Duodenal mucosa (tissue), 2 donors: ENCODE measurements around the gene POLR3H.
"Not testable (repeated sequence)": the region's sequence is repeated elsewhere in the genome, so short reads cannot be mapped to it uniquely, and the experiment has no call there.

Source experiments
- H3K27ac ChIP-seq: one replicate; pipeline ENCODE4 v1.7.0; 2013; ENCODE audit warnings: low read depth, low read length
- H3K27me3 ChIP-seq, 2 donors: one replicate each; pipeline ENCODE4 v1.7.0; 2013; ENCODE audit warnings: low read length in 2 of 2, control low read depth in 1 of 2; ENCODE audit not compliant: insufficient read depth in 2 of 2, control insufficient read depth in 1 of 2
- H3K36me3 ChIP-seq, 2 donors: one replicate each; pipeline ENCODE4 v1.7.0; 2013; ENCODE audit warnings: low read length in 2 of 2, control low read depth in 1 of 2; ENCODE audit not compliant: insufficient read depth in 2 of 2, control insufficient read depth in 1 of 2
- H3K4me1 ChIP-seq, 2 donors: one replicate each; pipeline ENCODE4 v1.7.0; 2013; ENCODE audit warnings: low read length in 2 of 2, control low read depth in 1 of 2; ENCODE audit not compliant: insufficient read depth in 2 of 2, control insufficient read depth in 1 of 2
- H3K4me3 ChIP-seq, 2 donors: one replicate each; pipeline ENCODE4 v1.7.0; 2013; ENCODE audit warnings: low read length in 2 of 2, low read depth in 1 of 2
- H3K9ac ChIP-seq, 2 donors: one replicate each; pipeline ENCODE4 v1.7.0; 2013; ENCODE audit warnings: low read length in 2 of 2, low read depth in 1 of 2
- H3K9me3 ChIP-seq, 2 donors: one replicate each; pipeline ENCODE4 v1.7.0; 2013; ENCODE audit warnings: low read length in 2 of 2, control low read depth in 1 of 2; ENCODE audit not compliant: control insufficient read depth in 1 of 2

The POLR3H gene, protein sequence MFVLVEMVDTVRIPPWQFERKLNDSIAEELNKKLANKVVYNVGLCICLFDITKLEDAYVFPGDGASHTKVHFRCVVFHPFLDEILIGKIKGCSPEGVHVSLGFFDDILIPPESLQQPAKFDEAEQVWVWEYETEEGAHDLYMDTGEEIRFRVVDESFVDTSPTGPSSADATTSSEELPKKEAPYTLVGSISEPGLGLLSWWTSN

DNA sequence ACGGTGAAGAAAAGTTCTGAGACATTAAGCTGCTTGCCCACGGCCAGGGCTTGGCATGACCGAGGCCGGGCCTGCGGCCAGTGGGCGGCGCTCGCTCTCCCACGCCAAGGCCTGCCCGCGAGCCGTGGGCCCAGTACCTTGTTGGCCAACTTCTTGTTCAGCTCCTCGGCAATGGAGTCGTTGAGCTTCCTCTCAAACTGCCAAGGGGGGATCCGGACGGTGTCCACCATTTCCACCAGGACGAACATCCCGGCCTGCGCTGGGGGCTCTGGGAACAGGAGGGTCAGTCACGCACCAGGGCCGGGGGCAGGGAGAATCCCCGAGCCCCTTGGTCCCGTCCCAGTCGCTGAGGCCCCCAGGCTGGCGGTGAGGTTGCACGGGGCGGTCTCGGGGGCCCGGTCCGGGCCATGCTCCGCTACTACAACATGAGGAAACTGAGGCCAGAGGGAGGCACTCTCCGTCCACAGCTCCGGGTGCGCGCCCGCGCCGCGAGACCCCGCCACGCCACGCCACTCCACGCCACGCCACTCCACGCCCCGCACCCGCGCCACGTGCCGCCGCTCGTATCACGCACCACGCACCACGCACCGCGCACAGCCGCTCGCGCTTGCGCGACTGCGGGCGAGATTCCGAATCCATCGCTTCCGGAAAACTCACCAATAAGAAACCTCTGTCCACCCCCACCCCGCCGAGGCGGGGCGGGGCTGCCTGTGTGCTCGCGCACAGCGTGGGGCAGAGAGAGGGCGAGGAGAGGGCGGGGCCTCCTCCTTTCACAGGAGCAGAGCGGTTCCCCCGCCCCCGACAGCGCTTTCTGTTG lies at the start of gene POLR3H:
Gene POLR3H, minus strand, starts transcription at position 617 of the 817 bp plus-strand sequence. Its CDS starts 369 bp downstream, at position 248.
- Histone ChIP-seq H3K4me1 (peaks cover 14 to 26% of the 10 kb centered on the region in 2 donors), H3K27me3 (no peaks in the 10 kb centered on the region), H3K36me3 (peaks cover 0 to 17% of the 10 kb centered on the region in 2 donors), H3K27ac (peak within 1 kb of the TSS; percentile 72), H3K4me3 (peak within 1 kb of the TSS; percentile 87 to 88), H3K9me3 (no peaks in the 10 kb centered on the region), H3K9ac (peak within 1 kb of the TSS; percentile 63 to 70)

DNA sequence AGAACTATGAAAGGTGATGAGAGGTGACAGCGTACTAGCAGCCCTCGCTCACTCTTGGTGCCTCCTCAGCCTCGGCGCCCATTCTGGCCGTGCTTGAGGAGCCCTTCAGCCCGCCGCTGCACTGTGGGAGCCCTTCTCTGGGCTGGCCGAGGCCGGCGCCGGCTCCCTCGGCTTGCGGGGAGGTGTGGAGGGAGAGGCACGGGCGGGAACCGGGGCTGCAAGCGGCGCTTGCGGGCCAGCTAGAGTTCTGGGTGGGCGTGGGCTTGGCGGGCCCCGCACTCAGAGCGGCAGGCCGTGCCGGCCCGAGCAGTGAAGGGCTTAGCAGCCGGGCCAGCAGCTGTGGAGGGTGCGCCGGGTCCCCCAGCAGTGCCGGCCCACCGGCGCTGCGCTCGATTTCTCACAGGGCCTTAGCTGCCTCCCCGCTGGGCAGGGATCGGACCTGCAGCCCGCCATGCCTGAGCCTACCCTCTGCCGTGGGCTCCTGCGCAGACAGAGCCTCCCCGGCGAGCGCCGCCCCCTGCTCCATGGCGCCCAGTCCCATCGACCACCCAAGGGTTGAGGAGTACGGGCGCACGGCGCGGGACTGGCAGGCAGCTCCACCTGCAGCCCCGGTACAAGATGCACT lies 49.2 kb upstream of the POLR3H start:
- H3K36me3 ChIP-seq, H3K9ac ChIP-seq, H3K27me3 ChIP-seq, H3K27ac ChIP-seq, H3K9me3 ChIP-seq, H3K4me3 ChIP-seq: not testable (repeated sequence)
- peaks cover 13 to 17% of the 10 kb centered on the region in 2 donors for H3K4me1 ChIP-seq

DNA sequence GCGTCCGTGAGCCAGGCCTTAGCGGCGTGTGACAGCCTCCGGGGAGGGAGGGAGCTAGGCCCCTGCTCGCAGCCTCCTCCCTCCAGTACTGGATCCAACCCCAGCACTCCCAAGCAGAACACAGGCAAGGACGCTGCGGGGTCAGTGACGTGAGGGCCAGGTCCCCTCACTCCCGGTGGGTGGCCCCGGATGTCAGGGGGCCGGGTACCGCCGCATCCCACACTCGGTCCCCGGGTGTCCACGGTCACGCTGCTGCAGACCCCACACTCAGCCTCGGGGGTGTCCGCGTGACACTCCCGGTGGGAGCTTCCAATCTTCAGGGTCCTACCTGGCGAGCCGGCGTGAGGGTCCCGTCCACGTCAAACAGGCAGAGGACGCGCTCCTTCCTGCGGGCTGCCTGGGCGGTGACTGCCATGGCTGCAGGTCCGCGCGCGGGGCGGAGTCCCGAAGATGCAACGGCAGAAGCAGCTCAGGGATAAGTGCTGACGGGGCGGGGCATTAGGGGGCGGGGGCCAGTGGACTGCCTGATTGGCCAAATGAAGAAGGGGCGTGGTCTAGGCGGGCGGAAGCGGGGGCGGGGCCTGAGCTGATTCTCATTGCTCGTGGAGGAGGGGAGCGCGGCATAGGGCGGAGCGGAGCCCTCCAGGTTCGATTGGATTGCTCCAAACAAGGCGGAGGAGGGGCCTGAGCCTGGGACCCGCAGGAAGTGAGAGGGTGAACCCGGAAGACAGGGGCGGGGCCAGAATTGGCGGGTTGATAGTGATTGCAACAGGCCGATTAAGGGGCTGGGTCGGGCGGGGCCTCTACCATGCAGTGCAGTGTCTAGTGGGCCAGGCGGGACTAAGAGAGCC lies 45.3 kb upstream of the POLR3H start, which contains the start of gene PMM1:
Gene PMM1, minus strand, starts transcription at position 450 of the 851 bp plus-strand sequence. Its CDS starts 35 bp downstream, at position 415.
- Histone ChIP-seq H3K9me3 (no peaks in the 10 kb centered on the region), H3K27ac (peak within 1 kb of the TSS; percentile 59), H3K9ac (peak within 1 kb of the TSS; percentile 83 to 87), H3K4me3 (peak within 1 kb of the TSS; percentile 97), H3K4me1 (peaks cover 8 to 15% of the 10 kb centered on the region in 2 donors), H3K36me3 (peaks cover 5 to 10% of the 10 kb centered on the region in 2 donors), H3K27me3 (no peaks in the 10 kb centered on the region)

DNA sequence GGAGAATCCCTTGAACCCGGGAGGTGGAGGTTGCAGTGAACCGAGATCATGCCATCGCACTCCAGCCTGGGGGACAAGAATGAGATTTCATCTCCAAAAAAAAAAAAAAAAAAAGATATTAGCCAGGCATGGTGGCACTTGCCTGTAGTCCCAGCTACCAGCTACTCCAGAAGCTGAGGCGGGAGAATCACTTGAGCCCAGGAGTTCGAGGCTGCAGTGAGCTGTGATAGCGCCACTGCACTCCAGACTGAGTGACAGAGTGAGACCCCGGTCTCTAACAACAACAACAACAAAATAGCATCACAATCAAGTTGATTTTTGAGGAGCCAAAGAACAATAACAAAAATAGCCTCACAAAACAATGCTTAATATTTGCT lies 43.1 kb upstream of the POLR3H start:
- H3K4me1 ChIP-seq = peaks cover 8 to 15% of the 10 kb centered on the region in 2 donors
- H3K36me3 ChIP-seq = peaks cover 18 to 27% of the 10 kb centered on the region in 2 donors
- no peaks in the 10 kb centered on the region for H3K9me3 ChIP-seq
- H3K9ac ChIP-seq = no peak overlapping the region
- H3K27ac ChIP-seq = peak overlapping the region; percentile 59
- H3K27me3 ChIP-seq = no peaks in the 10 kb centered on the region
- no peak overlapping the region for H3K4me3 ChIP-seq

DNA sequence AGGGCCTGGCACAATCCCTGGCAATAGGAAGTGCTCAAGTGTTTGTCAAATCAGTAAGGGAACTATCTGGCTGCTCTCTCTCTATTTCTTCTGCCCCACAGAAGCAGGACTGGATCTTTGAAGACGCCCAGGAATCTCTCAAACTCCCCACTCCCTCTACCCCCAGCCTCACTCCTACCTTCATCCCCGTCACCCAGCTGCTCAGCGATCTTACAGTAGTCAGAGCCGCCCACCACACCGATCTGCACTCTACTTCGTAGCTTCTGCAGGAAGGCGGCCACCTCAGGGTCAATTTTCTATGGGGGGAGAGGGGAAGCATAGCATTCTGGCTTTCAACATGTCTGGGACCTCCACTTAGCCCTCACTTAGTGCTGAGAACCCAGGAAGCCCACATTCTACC lies 41.6 kb upstream of the POLR3H start:
- no peak overlapping the region for H3K4me3 ChIP-seq
- peaks cover 18 to 34% of the 10 kb centered on the region in 2 donors for H3K36me3 ChIP-seq
- H3K27ac ChIP-seq = no peak overlapping the region
- H3K9ac ChIP-seq = no peak overlapping the region
- no peaks in the 10 kb centered on the region for H3K9me3 ChIP-seq
- H3K4me1 ChIP-seq = peaks cover 8 to 15% of the 10 kb centered on the region in 2 donors
- no peaks in the 10 kb centered on the region for H3K27me3 ChIP-seq

DNA sequence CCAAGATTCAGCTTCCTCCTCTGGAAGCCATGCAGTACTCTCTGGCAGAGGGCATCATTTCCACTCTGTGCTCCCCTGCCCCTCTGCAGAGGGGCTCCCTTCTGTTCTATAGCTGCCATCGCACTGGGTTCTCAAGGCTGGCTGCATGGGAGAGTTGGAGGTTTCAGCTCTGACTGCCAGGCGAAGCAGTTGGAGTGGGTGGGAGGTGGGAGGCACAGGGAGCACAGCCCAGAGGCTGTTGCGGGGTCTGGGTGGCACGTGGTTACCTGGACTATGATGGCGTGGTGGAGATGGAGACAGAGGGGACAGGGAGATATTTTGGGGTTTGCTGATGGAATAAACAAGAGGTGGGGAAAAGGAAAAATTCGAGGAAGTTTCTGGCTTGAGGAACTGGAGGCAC lies 40.6 kb upstream of the POLR3H start:
- H3K36me3 ChIP-seq = peaks cover 23 to 40% of the 10 kb centered on the region in 2 donors
- H3K9ac ChIP-seq = no peak overlapping the region
- H3K27ac ChIP-seq = no peak overlapping the region
- no peak overlapping the region for H3K4me3 ChIP-seq
- no peaks in the 10 kb centered on the region for H3K9me3 ChIP-seq
- H3K27me3 ChIP-seq = no peaks in the 10 kb centered on the region
- H3K4me1 ChIP-seq = peaks cover 8 to 15% of the 10 kb centered on the region in 2 donors

DNA sequence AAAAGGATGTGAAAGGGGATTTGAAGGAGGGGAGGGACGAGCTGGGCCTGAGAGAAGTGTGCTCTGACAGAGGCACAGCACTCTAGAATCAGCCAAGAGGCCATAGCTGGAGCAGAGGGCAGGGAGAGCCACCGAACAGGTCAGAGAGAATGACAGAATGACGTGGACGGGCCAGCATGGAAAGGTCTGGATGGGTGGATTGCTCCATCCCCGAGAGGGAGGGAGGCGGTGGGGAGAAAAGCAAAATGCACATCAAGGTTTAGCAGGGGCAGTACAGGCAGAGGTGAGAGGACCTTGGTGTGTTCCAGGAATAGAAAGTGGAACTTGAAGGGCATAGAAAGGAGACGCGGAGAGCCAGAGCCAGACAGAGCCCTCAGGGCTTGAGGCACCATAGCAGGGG lies 38.4 kb upstream of the POLR3H start:
- H3K27ac ChIP-seq = no peak overlapping the region
- no peak overlapping the region for H3K9ac ChIP-seq

DNA sequence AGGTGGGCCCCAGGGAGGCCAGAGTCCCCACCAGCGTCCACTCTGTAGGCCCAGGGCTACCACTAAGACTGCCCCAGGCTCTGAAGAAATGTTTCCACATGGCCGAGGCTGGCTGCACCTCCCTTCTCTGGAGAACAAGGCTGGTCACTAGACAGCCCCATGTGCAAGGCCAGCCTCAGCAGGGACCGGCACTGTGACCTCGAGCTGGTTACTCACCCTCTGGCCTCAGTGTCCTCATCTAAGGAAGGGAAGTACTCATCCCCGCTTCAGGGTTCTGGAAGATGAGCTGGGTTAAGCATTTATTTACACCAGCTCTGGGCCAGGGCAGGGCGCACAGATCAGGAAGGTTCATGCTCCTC lies 35.7 kb upstream of the POLR3H start:
- H3K36me3 ChIP-seq = peaks cover 30 to 80% of the 10 kb centered on the region in 2 donors
- no peaks in the 10 kb centered on the region for H3K27me3 ChIP-seq
- no peak overlapping the region for H3K27ac ChIP-seq
- H3K9me3 ChIP-seq = no peaks in the 10 kb centered on the region
- no peak overlapping the region for H3K9ac ChIP-seq
- no peak overlapping the region for H3K4me3 ChIP-seq
- no peaks in the 10 kb centered on the region for H3K4me1 ChIP-seq

More for the DNA sequence above, 38.4 kb upstream of the POLR3H start:
- Histone ChIP-seq H3K4me3 (no peak overlapping the region), H3K9me3 (no peaks in the 10 kb centered on the region), H3K27me3 (no peaks in the 10 kb centered on the region), H3K4me1 (no peaks in the 10 kb centered on the region), H3K36me3 (peaks cover 24 to 61% of the 10 kb centered on the region in 2 donors)

DNA sequence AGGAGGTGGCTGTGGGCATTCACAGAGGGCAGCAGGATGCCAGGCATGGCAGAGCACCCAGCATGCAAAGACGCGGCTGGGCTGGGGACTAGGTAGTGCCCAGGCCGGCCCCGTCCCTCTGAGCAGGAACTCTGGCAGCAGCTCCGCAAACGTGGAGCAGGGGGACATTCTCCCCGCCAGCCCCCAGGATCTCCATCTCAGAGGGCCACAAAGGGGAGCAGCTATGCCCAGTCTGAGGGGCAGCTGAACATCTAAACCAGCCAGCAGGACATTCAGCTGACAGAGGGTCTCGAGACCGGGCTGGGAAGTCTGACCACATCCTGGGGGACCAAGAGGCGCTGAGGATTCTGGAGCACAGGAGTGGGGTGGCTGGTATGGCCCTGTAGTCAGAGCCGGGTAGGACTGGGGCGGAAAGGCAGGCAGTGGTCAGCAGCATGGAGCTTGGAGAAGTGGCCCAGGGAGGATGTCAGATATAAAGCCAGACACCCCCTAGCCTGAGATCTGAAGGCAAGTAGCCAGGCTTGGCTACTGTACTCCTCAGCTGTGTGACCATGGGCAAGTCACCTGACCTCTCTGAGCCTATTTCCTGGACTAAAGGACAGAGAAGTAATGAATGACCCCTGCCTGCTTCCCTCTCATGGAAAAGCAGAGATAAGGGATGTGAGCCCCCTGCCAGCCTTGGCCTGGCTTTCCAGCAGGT lies 35.2 kb upstream of the POLR3H start:
- Histone ChIP-seq H3K4me1 (no peaks in the 10 kb centered on the region), H3K27me3 (no peaks in the 10 kb centered on the region), H3K9ac (no peak overlapping the region), H3K9me3 (no peaks in the 10 kb centered on the region), H3K36me3 (peaks cover 25 to 77% of the 10 kb centered on the region in 2 donors), H3K4me3 (no peak overlapping the region), H3K27ac (no peak overlapping the region)
